ENCODE results near the gene PHACTR3.
"Not testable (repeated sequence)": the region's sequence is repeated elsewhere in the genome, so short reads cannot be mapped to it uniquely, and the experiment has no call there.

The PHACTR3 gene

DNA sequence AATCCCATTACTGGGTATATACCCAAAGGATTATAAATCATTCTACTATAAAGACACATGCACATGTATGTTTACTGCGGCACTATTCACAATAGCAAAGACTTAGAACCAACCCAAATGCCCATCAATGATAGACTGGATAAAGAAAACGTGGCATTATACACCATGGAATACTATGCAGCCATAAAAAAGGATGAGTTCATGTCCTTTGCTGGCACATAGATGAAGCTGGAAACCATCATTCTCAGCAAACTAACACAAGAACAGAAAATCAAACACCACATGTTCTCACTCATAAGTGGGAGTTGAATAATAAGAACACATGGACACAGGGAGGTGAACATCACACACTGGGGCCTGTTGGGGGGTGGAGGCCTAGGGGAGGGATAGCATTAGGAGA, 285.7 kb downstream of the PHACTR3 start:
- not testable (repeated sequence) for DNase-seq

DNA sequence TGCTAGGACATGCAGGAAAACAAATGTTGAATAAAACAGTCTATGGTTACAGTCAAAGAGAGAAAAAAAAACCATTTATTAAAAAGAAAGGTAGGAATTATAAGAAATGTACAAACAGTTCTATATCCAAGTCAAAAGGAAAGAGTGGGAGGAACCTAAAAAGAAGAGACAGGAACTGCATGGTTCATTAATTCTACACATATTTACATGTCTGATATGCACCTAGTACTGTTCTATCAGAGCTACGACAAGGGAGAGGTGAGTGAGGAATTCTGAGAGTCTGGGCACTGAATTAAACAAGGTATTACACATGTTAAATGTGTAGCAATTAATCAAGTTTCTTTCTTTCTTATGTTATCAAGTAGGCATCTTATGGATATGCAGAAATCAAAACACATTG, 287.2 kb downstream of the PHACTR3 start:
- no peak for DNase-seq

DNA sequence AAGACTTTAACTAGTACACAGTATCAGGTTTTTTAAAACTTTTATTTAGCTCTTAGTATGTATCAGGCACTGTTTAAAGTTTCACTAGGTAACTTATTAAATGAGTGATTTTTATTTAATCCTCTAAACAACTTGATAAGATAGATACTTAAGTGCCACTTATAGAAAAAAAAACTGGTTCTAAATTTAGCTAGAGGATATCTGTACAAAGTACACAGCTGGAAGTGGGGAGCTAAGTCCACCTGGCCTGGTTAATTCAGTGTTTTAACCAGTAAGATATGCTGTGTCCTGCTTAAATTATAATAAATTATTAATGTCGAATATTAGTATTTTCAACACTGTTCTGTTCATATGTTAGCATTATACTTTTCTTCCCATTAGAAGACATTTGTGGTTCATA, 291.6 kb downstream of the PHACTR3 start:
- DNase-seq, result no peak
